Measurements from ENCODE around the gene RPL13A. TPM values are rescaled to one million over a fixed set of nuclear protein-coding genes. Genes with fewer than 3 reads are reported as not detected.
A peak's percentile ranks its signal among the peaks of the same experiment; 100 is the strongest.

RPL13A gene
- total and polyA plus RNA-seq, 2 of the 13 experiments (the other 11 are each of a cell fraction or from before 2014, with no cell fraction given) = 2,601 to 3,407 TPM

- TF ChIP-seq ZNF605 (CRISPR knock-in tag; IDR thresholded peaks at IDR 0.05) (peak; percentile 12; the same call in 1 of the 2 replicates), EP300 (IDR thresholded peaks at IDR 0.05; ENCODE audit: low read depth in 2 of 2, low read length in 2 of 2) (no peak), EP300 (CRISPR knock-in tag; IDR thresholded peaks at IDR 0.05; ENCODE audit: borderline replicate concordance) (peak; percentile 26; the same call in 1 of the 2 replicates), SIX4 (CRISPR knock-in tag; IDR thresholded peaks at IDR 0.05) (peak; percentile 58; the same call in 1 of the 2 replicates), ZNF746 (CRISPR knock-in tag; IDR thresholded peaks at IDR 0.05) (peak; percentile 26; the same call in 1 of the 2 replicates), ZNF589 (CRISPR knock-in tag; conservative IDR thresholded peaks at IDR 0.05) (no peak), FOXK1 (CRISPR knock-in tag; IDR thresholded peaks at IDR 0.05; ENCODE audit: borderline replicate concordance, low read depth) (peak; percentile 16; the same call in 1 of the 2 replicates), AHDC1 (CRISPR knock-in tag; IDR thresholded peaks at IDR 0.05; ENCODE audit: borderline replicate concordance) (no peak), NONO (IDR thresholded peaks at IDR 0.05) (no peak), NONO (CRISPR knock-in tag; conservative IDR thresholded peaks at IDR 0.05) (peak; percentile 46), ZNF205 (CRISPR knock-in tag; IDR thresholded peaks at IDR 0.05) (peak; percentile 57; the same call in 1 of the 2 replicates), DMAP1 (CRISPR knock-in tag; IDR thresholded peaks at IDR 0.05) (no peak; the same call in 1 of the 2 replicates), RBFOX2 (IDR thresholded peaks at IDR 0.05; ENCODE audit: low read depth, low read length) (peak; percentile 85), ZNF597 (CRISPR knock-in tag; IDR thresholded peaks at IDR 0.05) (no peak), CREM (IDR thresholded peaks at IDR 0.05) (0 out of 2 replicates have a peak, but pooled peaks have one; percentile 12), CREM (CRISPR knock-in tag; IDR thresholded peaks at IDR 0.05) (no peak), ZNF615 (CRISPR knock-in tag; IDR thresholded peaks at IDR 0.05; ENCODE audit: borderline replicate concordance) (0 out of 2 replicates have a peak, but pooled peaks have one; percentile 41), HDAC2 (CRISPR knock-in tag; IDR thresholded peaks at IDR 0.05) (no peak), ZNF350 (CRISPR knock-in tag; IDR thresholded peaks at IDR 0.05; ENCODE audit: borderline replicate concordance, low read depth) (no peak), TAF1 (CRISPR knock-in tag; IDR thresholded peaks at IDR 0.05) (no peak), BRF2 (CRISPR knock-in tag; IDR thresholded peaks at IDR 0.05) (peak; percentile 60; the same call in 1 of the 2 replicates), CBFB (CRISPR knock-in tag; IDR thresholded peaks at IDR 0.05) (peak; percentile 14; the same call in 1 of the 2 replicates)
Observed at GRCh38 chr19:49492573-49493405, 5.4 kb downstream of the RPL13A start (continued).

Measured in HepG2 (cell line).